GM19452 (cell line): ENCODE measurements around the gene SULT1A4.
"Not testable (repeated sequence)": the region's sequence is repeated elsewhere in the genome, so short reads cannot be mapped to it uniquely, and the experiment has no call there.

ENCODE experiments used
- ATAC-seq: cut with Tn5 transposase; IDR thresholded peaks from one replicate; pipeline ENCODE4 v1.9.1; 2021; ENCODE audit not compliant: unreplicated experiment

Gene SULT1A4

DNA sequence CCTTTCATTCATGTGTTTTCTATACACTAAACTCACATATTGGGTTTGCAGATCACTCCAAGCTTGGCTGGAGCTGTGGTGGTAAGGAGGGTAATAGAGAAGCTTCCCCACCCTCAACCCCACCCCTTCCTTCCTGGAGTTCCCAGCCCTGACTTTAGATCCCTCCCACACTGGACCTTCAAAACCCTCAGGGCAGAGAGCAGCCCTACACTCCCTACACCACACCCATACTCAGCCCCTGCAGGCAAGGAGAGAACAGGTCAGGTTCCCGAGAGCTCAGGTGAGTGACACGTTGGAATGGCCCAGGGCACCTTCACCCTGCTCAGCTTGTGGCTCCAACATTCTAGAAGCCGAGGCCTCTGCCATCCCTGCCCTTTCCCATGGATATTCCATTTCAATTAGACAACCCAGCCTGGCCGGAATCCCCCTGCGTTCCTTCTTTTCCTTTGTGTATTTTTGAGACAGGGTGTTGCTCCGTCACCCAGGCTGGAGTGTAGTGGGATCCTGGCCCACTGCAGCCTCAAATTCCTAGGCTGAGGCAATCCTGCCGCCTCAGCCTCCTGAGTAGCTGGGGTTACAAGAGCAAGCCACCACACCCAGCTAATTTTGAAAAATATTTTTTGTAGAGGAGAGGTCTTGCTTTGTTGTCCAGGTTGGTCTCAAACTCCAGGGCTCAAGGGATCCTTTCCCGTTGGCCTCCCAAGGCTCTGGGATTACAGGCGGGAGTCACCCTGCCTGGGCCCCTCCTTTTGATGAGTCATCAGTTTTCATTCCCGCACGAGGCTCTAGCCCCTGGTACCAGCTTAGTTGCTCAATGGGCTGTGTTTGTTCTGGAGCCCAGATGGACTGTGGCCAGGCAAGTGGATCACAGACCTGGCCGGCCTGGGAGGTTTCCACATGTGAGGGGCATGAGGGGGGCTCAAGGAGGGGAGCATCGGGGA lies at the start of gene SULT1A4:
SULT1A4 (plus strand) TSS at position 208 of the 941 bp plus-strand sequence. CDS start 1,473 bp downstream, outside the sequence.
- not testable (repeated sequence) for ATAC-seq

DNA sequence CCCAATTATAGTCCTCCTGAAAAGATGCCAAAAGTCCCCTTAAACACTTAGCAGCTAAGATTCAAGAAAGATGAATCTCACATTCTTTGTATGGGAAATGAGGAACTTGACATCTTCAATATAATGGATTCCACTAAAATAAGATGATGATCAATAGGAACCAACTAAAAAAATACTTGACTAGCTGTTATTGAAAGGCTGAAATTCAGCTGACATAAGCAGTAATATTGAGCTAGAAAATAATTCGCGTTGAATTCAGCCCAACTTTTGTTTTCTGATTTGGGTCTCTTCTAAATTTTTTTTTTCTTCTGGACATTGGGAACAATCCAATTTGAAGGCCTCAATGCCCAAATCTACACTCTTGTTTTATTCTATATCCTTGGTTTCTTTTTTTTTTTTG lies 36.1 kb upstream of the SULT1A4 start:
- ATAC-seq, result not testable (repeated sequence)

DNA sequence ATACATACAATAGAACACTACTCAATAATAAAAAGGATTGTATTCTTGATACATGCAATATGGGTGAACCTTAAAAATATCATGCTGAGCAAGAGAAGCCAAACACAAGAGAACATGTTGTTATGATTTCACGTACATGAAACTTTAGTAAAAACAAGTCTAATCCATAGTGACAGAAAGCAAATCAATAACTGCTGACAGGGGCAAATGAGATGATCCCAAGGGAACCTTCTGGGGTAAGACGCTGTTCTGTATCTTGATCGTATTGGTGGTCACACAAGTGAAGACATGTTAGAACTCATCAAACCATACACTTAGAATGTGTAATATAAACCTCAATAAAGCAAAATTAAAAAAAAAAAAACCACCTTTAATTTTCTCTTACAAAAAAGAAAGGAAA lies 34.3 kb upstream of the SULT1A4 start:
- not testable (repeated sequence) for ATAC-seq

DNA sequence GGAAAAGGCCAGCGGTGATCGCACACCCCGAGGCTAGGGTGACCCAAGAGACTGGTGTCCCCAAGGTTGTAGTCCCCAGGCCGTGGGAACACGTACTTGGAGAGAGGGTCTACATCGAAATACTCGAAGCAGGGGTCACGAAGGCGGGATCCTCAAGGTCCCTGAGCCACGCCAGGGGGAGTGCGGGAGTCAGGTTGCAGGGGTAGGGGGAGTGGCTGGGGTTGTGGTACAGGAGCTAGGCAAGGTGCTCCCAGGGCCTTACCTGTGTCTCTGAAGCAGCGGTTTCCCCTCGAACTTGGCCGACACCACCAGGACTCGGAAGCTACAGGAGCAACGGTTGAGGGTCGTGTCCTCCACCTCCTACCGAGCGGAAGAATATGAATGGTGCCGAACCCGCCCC lies 6.0 kb upstream of the SULT1A4 start:
- not testable (repeated sequence) for ATAC-seq

DNA sequence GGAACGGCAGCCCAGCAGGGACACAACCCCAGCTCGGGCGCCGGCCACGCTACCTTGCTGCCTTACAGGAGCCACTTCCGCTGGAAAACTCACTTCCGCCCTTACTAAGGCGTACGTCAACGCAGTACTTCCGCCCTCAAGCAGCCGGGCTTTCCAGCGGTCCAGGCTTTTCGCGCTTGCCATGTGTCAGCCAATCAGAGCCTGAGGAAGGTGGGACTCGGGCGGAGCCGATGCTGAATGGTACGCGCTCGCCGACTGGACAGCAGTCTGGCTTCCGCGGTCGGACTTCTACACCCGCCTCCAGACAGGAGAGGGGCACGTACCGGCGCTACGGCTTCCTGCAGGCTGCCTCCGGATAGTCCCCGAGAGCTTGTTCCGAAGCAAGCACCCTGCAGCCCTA lies 5.4 kb upstream of the SULT1A4 start, which contains the start of the genes BOLA2 and SLX1B:
BOLA2 (minus strand) TSS at position 83 of the 400 bp plus-strand sequence. CDS start 98 bp downstream, outside the sequence.
SLX1B (plus strand) TSS at position 265 of the 400 bp plus-strand sequence.
- ATAC-seq, result peak; percentile 82

DNA sequence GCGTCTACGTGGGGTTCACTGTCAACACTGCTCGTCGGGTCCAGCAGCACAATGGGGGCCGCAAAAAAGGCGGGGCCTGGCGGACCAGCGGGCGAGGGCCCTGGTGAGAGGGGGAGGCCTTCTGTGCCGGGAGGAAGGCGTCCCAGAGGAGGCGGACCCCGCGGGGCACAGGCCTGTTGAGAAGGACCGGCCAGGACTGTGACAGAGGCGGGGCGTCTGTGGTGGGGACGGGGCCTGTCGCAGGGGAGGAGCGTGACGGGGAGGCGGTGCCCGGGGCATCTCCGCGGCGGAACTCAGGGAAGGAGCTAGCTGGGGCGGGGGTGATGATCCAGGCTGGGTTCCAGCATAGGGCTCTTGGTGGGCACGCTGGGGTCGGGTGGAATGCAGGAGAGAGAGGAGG lies 4.9 kb upstream of the SULT1A4 start:
- peak; percentile 57 for ATAC-seq

DNA sequence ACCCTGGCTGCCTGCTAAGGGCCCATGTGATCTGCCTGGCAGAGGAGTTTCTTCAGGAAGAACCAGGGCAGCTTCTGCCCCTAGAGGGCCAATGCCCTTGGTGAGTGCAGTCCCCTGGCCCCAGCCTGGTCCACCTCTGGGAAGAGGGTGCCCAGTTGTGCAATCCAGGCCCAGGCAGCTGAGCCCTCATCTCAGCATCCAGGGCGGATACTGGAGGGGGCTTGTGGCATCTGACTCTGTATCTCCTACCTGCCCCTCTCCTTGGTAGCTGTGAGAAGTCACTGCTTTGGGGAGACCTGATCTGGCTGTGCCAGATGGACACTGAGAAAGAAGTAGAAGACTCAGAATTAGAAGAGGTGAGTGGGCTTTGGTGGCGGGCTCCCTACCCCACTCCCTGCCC lies 2.1 kb upstream of the SULT1A4 start:
- ATAC-seq, result not testable (repeated sequence)

DNA sequence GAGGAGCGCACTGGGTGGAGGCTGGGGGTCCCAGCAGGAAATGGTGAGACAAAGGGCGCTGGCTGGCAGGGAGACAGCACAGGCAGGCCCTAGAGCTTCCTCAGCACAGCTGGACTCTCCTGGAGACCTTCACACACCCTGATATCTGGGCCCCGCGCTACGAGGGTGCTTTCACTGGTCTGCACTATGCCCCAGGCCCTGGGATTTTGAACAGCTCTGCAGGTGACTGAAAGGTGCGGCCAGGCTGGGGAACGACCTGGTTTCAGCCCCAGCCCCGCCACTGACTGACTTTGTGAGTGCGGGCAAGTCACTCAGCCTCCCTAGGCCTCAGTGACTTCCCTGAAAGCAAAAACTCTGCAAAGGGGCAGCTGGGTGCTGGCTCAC lies 926 bp downstream of the SULT1A4 start:
- ATAC-seq, result not testable (repeated sequence)

DNA sequence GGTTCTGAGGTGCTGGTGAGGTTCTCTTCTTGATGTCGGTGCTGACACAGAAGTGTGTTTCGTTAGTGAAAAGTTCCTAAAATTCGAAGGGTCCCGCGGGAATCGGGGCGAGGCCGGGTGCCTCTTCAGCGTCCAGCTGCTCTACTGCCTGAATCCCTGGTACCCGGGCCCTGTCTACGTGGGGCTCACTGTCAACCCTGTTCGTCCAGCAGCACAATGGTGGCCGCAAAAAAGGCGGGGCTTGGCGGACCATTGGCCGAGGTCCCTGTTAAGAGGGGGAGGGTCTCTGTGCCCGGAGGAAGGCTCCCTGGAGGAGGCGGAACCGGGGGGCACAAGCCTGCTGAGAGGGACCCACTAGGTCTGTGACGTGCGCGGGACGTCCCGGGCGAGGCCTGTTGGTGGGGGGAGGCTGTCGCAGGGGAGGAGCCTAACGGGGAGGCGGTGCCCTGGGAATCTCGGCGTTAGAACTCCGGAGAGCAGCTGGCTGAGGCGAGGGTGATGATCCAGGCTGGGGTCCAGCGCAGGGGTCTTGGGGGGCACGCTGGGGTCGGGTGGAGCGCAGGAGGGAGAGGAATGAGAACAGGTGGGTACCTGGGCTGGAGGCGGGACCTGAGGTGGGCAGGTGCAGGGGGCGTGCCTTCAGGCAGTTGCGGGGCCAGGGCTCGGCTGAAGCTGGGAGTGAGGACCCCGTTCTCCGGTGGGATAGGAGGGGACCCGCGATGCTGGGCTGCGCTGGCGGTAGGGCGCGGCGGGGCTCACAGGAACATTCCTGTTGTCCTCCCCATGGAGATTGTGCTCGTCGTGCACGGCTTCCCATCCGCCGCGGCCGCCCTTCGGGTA lies 6.5 kb downstream of the SULT1A4 start:
- not testable (repeated sequence) for ATAC-seq

DNA sequence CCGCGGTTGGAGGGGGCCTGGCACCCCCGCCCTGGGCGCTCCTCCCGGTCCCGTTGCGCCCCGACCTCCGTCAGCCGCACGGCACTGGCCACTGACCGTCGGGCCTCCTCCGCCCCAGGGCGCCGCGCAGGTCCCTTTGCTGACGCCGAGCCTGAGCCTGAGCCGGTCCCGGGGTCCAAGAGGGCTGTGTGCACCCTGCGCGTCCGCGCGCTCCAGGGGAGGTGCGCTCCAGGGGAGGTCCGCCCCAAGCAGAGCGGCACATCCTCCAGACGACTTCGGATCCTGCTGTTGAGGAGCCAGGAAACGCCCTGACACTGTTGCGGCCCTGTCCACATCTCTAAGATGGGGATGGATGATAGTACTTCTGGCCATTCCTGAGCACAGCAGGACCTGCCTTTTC lies 7.2 kb downstream of the SULT1A4 start:
- not testable (repeated sequence) for ATAC-seq

DNA sequence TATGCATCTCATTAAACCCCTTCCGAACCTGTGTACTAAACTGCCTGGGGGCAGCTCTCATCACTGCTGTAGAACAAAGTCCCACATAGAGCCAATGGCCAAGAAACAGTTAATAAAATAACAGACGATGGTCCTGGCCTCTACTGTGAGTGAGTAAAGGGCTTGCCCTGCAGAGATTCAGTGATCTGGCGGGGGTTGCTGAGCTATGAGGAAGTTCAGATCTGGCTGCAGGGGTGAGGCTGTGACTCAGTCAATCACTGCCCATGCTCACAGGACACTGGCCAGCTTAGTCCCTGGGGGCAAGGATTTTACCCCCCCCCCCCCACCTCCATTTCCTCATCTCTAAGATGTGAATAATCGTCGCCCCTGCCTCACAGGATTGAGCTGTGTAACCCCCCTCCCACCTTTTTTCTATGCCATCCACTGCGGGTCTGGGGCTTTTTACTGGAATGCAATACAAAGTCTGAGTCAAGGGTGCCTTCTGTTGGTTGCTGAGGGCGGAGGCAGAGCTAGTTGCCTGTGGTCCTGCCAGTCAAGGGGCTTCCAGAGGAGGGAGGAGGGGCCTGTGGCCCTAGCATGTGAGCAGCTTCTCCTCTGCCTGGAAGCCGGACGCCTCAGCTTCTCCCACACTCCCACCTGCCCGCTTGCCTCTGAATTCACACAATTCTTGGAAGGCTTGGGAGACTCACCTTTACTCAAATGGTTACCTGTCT lies 8.1 kb downstream of the SULT1A4 start:
- not testable (repeated sequence) for ATAC-seq

DNA sequence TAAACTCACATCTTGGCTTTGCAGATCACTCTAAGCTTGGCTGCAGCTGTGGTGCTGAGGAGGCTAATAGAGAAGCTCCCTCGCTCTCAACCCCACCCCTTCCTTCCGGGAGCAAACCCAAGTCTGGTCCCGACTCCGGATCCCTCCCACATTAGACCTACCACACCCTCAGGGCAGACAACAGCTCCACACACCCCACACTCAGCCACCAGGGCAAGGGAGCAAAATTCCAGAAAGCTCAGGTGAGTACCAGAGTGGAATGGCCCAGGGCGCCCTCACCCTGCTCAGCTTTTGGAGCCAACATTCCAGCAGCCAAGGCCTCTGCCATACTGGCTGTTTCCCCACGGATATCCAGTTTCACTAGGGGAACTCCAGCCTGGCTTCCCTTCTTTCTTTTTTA lies 9.9 kb downstream of the SULT1A4 start:
- not testable (repeated sequence) for ATAC-seq

DNA sequence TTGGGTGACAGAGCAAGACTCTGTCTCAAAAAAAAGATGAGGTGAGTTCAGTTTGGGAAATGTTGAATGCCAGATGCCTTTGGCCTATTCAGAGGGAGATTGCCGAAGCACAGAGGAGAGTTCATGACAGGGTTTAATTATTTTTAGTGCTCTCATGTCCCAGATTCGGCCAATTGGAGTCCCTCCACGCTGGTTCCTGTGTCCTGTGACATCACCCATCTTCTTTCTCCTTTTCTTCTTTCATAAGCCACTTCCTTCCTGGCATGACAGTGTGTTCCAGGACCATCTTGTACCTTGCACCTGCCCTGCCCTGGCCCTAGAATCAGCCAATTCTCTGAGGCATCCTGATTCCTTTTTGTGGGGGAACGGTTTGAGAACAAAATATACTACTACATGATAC lies 12.4 kb downstream of the SULT1A4 start:
- ATAC-seq, result not testable (repeated sequence)

DNA sequence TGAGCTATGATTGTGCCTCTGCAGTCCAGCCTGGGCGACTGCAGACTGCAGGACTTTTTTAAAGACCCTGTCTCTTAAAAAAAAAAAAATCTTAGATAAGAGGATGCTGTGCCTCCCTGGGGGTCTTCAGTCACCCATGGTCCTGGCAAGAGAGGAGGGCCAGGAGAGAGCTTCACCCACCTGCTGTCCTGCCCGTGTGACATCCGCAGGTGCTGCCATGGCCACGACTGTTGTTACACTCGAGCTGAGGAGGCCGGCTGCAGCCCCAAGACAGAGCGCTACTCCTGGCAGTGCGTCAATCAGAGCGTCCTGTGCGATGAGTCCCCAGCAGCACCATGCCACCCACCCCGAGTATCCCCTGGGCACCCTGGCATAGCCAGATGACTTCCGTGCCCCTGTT lies 22.6 kb downstream of the SULT1A4 start:
- ATAC-seq, result not testable (repeated sequence)

DNA sequence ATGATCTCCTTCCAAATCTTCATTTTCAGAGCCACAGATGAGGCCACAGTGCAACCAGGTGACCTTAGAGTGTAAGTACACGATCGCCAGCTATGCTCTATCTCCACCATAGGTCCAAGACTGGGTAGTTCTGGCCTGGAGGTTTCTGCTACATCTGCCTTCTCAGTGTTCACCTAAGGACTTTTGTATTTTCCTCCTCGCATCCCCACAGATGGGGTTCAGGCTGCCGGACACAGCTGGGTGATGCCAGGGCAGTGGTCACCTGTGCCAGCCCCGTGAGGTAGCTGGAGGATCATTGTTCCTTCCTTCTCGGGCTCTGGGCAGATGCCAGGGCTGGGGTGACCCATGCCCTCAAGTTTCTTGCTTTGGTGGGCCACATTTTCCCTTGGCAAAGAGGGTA lies 46.6 kb downstream of the SULT1A4 start, which contains the start of gene NPIPB12:
NPIPB12 (minus strand) TSS at position 101 of the 400 bp plus-strand sequence.
- ATAC-seq, result not testable (repeated sequence)
